LNCaP clone FGC (cell line): Measurements from ENCODE around the gene LITAF.

ENCODE experiments used
- DNase-seq: peaks from one replicate; pipeline ENCODE4 v3.0.0-alpha.2; 2011; ENCODE audit warnings: low read depth
- H3K4me3 ChIP-seq: 2 replicates; pipeline ENCODE4 v1.5.1; 2011; ENCODE audit warnings: mild to moderate bottlenecking, low read depth, low read length, control low read depth
- TF ChIP-seq, protein P1 (sequence below): IDR thresholded peaks from 2 replicates; pipeline ENCODE4 v1.5.1; 2012; ENCODE audit warnings: mild to moderate bottlenecking; ENCODE audit not compliant: control insufficient read depth, insufficient read depth; ENCODE audit errors: extremely low read depth

LITAF gene

DNA sequence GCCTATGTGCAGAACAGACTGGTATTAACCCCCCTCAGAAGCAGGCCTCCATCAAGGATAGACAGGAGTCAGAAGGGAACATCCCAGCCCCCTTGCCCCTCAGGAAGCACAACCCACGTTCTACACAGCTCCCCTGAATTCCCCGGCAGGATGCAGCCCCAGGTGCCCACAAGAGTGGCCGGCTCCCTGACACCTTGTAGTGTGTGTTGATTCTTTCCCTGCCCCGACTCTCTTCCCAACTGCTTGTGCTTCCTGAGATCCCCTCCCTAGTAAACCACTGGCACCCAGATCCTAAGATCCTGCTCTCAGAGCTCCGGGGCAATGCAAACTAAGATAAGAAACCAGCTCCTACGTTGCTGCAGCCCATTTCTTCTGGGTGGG lies 34.8 kb upstream of the LITAF start:
- DNase-seq = no peak
- TF ChIP-seq, protein P1, sequence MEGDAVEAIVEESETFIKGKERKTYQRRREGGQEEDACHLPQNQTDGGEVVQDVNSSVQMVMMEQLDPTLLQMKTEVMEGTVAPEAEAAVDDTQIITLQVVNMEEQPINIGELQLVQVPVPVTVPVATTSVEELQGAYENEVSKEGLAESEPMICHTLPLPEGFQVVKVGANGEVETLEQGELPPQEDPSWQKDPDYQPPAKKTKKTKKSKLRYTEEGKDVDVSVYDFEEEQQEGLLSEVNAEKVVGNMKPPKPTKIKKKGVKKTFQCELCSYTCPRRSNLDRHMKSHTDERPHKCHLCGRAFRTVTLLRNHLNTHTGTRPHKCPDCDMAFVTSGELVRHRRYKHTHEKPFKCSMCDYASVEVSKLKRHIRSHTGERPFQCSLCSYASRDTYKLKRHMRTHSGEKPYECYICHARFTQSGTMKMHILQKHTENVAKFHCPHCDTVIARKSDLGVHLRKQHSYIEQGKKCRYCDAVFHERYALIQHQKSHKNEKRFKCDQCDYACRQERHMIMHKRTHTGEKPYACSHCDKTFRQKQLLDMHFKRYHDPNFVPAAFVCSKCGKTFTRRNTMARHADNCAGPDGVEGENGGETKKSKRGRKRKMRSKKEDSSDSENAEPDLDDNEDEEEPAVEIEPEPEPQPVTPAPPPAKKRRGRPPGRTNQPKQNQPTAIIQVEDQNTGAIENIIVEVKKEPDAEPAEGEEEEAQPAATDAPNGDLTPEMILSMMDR = no peak
- no peak overlapping the region for H3K4me3 ChIP-seq

DNA sequence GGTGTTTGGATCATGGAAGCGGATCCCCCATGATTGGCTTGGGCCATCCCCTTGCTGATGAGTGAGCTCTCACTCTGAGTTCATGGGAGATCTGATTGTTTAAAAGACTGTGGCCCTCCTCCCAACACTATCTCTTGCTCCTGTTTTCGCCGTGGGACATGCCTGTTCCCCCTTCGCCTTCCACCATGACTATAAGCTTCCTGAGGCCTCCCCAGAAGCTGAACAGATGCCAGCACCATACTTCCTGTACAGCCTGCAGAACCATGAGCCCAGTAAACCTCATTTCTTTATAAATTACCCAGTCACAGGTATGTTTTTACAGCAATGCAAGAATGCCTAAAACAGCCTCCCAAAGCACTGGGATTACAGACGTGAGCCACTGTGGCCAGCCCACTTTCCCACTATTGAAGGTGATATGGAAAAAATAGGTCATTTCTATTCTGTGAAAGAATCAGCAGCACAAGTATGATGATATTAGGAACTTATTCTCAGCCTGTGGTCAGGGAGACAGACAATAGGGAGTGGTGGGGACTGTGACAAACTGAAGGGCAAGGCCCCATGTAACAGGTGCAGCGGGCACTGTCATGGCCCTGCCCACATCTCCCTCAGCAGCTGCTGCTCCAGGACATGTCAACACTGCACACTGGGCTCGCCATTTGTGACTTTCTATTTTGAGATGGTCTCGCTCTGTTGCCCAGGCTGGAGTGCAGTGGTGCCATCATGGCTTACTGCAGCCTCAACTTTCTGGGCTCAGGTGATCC lies 33.7 kb upstream of the LITAF start:
- H3K4me3 ChIP-seq = no peak overlapping the region
- TF ChIP-seq, protein P1 = no peak
- DNase-seq = no peak

DNA sequence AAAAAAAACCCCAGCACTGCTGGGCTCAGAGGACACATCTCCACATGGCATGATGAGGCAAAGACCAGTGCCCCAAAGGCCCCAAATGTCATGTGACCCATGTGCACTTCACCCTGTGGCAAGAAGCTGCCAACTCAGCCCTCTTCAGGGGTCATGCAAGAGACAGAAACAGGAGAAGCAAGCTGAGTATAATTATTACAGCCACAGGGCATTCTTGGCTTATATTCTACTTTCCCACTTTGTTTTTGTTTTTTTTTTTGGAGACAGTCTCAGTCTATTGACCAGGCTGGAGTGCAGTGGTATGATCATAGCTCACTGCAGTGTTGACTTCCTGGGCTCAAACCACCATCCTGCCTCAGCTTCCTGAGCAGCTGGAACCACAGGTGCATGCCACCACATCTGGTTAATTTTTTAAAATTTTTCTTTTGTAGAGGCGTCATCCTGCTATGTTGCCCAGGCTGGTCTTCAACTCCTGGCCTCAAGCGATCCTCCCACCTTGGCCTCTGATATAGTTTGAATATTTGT lies 32.7 kb upstream of the LITAF start:
- no peak overlapping the region for H3K4me3 ChIP-seq
- TF ChIP-seq, protein P1 = no peak
- DNase-seq = no peak

DNA sequence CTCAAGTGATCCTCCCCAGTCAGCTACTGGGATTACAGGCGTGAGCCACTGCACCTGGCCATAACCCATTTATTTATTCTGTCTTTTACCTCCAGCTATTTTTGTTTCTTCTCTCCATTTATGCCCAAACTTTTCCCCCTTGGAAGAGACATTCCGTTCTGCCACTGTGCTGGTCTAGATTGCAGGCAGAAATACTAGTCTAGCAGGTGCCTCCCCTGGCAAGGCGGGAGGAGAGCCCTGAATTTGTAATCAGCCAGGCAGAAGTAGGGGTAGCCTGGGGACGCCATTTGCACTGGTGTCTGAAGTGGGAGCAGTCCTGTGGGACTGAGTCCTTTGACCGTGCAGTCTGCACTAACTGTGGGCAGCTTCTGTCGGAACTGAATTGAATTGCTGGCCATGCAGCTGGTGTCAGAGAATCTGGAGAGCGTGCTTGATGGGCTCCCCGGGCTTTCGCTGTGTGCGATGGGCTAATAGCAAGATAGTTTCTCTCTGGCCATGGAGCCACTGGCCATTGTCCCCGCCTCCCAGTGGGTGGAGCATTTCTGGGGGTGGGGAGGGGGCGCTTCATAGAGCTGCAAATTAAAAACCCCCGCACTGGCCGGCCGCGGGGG lies 31.5 kb upstream of the LITAF start:
- DNase-seq = no peak
- TF ChIP-seq, protein P1 = no peak
- no peak overlapping the region for H3K4me3 ChIP-seq

DNA sequence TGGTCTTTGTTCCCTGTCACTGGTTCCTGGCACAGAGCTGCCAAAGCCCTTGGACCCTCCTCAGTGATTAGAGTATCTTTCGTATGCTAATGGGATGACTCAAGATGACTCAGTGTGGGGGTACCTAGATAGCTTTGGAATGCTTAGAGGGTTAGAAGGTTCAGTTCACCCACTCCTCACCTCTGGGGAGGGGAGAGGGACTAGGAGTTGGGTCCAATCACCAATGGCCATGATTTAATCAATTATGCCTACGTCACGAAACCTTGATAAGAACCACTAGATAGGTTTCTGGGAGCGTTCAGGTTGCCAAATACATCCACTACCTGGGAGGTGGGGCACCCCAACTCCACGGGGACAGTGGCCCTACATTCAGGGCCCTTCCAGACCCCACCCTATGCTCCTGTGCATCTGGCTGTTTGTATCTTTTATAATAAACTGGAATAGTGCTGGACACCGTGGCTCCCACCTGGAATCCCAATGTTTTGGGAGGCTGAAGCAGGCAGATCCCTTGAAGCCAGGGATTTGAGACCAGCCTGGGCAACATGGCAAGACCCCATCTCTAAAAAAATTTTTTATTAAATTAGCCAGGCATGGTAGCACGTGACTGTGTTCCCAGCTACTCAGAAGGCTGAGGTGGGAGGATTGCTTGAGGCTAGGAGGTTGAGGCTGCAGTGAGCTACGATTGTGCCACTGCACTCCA lies 29.2 kb upstream of the LITAF start:
- DNase-seq = no peak
- H3K4me3 ChIP-seq = no peak overlapping the region

DNA sequence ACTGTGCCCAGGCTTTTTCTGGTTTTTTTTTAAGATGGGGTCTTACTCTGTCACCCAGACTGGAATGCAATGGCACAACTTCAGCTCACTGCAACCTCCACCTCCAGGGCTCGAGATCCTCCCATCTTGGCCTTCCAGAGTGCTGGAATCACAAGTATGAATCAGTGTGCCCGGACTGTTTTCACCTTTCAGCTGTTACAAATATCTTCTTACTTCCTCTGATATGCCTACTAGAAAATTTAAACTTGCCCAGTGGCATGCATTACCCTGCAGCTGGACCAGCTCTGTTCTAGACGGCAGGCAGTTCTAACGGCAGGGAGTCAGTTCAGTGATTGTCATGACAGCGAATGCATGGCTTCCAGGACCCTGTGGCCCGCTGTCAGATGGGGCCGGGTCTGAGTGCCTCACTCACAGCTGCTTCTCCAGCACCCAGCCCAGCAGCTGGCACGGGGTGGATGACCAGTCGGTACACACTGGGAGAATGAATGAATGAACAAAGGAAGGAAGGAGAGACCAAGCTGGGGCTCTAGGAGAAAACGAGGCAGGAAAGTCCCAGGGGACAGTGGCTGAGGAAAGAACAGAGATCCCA lies 28.0 kb upstream of the LITAF start:
- TF ChIP-seq, protein P1 = no peak
- no peak for DNase-seq
- no peak overlapping the region for H3K4me3 ChIP-seq

More for the DNA sequence above, 29.2 kb upstream of the LITAF start:
- TF ChIP-seq, protein P1 = no peak
